GM18867 (cell line): Measurements from ENCODE around the gene MARCHF10.
"Not testable (repeated sequence)": the region's sequence is repeated elsewhere in the genome, so short reads cannot be mapped to it uniquely, and the experiment has no call there.

ENCODE experiments used
- ATAC-seq: cut with Tn5 transposase; IDR thresholded peaks from one replicate; pipeline ENCODE4 v1.9.1; 2021; ENCODE audit warnings: mild to moderate bottlenecking, moderate library complexity; ENCODE audit not compliant: unreplicated experiment

MARCHF10 gene

GRCh38 chr17:62807812-62808575 is at the start of gene MARCHF10:
Gene MARCHF10, minus strand, starts transcription at chr17:62808314. Its CDS starts 6,579 bp downstream, at chr17:62801735.
- ATAC-seq, result no peak

DNA sequence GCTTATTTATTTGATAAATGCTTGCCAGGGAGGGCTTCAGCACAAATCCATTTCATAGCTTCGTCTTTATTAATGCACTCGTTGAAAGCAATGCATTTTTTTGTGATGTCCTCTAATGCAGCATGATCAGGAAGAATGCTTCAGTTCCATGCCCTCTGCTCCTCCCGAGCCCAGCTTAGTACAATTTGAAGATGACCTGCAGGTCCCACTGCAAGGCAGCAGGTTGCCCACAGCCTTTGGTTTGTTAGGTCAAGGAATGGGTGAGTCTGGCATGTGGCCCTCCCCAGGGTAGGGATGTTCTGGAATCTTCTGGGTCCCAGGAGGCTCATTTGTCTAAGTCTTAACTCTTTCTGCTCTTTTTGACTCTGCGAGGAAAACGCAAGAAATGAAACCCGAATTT is 49.4 kb upstream of the MARCHF10 start:
- no peak for ATAC-seq

GRCh38 chr17:62856594-62856993 is 48.5 kb upstream of the MARCHF10 start:
- no peak for ATAC-seq

GRCh38 chr17:62855156-62855555 is 47.0 kb upstream of the MARCHF10 start:
- ATAC-seq, result no peak

DNA sequence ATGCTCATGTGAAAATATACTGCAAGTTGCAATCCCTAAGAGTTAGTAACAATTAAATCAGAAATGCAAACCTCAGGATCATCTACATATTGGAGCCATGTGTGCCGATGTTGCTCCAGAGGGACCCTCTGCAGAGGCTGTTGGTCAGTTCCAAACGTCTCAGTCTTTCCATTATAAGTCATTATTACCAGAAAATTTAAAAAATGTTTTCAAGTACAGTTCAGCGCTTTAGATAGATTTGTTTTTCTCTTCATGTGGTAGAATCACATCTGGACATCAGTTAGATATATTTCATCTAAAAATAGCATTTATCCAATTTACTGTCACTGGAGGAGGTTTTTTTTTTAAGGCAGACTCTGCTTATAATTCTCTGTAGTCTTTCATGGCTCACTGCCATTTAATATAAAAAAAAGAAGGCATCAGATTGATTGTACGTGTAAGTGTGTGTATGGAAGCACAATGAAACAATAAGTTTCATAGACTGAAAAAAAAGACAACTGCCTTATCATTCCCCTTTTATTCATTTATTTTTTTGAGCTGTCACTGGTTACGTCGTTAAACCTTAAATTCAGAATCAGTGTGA is 46.1 kb upstream of the MARCHF10 start:
- no peak for ATAC-seq

- no peak for ATAC-seq
These were observed 44.1 kb upstream of the MARCHF10 start for GRCh38 chr17:62852195-62852594.

- not testable (repeated sequence) for ATAC-seq
These were observed 41.7 kb upstream of the MARCHF10 start for GRCh38 chr17:62849591-62850415.

GRCh38 chr17:62848334-62848733 is 40.2 kb upstream of the MARCHF10 start:
- no peak for ATAC-seq

GRCh38 chr17:62847426-62847825 is 39.3 kb upstream of the MARCHF10 start:
- ATAC-seq, result no peak

- ATAC-seq, result no peak
These were observed 32.8 kb upstream of the MARCHF10 start for GRCh38 chr17:62840871-62841270.

GRCh38 chr17:62833816-62834215 is 25.7 kb upstream of the MARCHF10 start:
- not testable (repeated sequence) for ATAC-seq

GRCh38 chr17:62832405-62832804 is 24.3 kb upstream of the MARCHF10 start:
- ATAC-seq, result no peak

GRCh38 chr17:62831066-62831465 is 23.0 kb upstream of the MARCHF10 start:
- not testable (repeated sequence) for ATAC-seq

DNA sequence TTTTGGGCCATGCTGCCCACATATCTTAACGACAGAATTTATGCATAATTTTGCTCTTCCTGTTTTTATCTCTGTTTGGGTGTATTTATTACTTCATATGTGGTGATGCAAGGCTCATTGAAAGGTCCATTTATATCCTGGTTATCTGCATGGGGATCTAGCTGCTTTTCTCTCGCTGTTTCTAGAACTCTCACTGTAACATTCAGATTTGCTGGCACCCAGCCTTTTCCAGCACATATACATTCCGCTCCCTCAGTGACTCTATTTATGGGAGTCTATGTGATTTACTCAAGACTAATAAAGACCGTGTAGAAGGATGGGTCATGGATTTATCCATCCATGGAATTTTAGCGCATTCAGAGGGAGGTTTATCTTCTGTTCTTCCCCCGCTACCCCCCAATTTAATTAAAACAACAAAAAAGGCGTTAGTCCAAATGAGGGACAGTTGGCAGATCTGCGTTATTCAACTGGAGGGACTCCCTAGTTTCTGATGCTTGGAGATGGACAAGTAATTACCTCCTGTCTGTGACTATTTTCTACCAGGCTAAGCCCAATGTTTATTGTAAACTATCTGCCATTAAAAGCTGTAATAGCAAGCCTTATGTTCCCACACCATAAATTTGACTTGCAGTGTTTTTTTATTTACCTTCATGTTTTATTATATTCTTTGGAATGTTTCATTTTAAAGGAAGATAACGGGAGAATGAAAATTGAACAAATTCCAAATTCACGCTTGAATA is 19.8 kb upstream of the MARCHF10 start:
- ATAC-seq, result no peak

- no peak for ATAC-seq
These were observed 18.8 kb upstream of the MARCHF10 start for GRCh38 chr17:62826956-62827355.

GRCh38 chr17:62825182-62825581 is 17.1 kb upstream of the MARCHF10 start:
- no peak for ATAC-seq

GRCh38 chr17:62824290-62825131 is 16.4 kb upstream of the MARCHF10 start:
- ATAC-seq, result no peak

DNA sequence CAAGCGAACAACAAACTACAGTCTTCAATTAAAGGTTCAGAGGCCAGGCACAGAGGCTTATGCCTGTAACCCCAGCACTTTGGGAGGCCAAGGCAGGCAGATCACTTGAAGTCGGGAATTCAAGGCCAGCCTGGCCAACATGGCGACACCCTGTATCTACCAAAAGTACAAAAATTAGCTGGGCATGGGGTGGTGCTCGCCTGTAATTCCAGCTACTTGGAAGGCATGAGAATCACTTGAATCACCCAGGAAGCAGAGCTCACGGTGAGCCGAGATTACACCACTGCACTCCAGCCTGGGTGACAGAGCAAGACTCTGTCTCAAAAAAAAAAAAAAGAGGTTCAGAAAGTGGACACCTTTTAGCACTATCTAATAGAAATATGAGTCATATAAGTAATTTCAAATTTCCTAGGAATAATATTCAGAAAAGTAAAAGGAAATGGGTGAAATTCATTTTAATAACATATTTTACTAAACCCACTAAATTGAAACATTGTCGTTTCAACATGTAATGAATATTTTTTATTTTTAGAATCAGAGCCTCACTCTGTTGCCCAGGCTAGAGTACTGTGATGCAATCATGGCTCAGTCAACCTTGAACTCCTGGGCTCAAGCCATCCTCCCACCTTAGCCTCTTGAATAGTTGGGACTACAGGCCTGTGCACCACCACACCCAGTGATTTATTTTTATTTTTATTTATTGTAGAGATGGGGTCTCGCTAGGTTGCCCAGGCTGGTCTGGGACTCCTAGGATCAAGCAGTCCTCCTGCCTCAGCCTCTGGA is 15.2 kb upstream of the MARCHF10 start:
- no peak for ATAC-seq
